OCI-LY3 (cell line): ENCODE measurements around the gene ARPC3.
"Not testable (repeated sequence)": the region's sequence is repeated elsewhere in the genome, so short reads cannot be mapped to it uniquely, and the experiment has no call there.

ENCODE experiments used
- H2AFZ ChIP-seq: fragments of 200-600, 300-600 bp; shearing (Covaris generic); 2 replicates; pipeline ENCODE4 v1.6.0; 2014; ENCODE audit warnings: antibody characterized with exemption, low read depth, low read length
- H3K27ac ChIP-seq: fragments of 200-600, 300-600 bp; sonication (generic); 2 replicates; pipeline ENCODE4 v1.5.1; 2014; ENCODE audit warnings: mild to moderate bottlenecking, low read length, moderate library complexity, mixed read lengths
- H3K27me3 ChIP-seq: fragments of 200-600, 300-600 bp; sonication (generic); 2 replicates; pipeline ENCODE4 v1.6.1; 2014; ENCODE audit warnings: low read depth, low read length, mixed read lengths
- H3K36me3 ChIP-seq: fragments of 200-600, 300-600 bp; sonication (generic); replicated peaks from 2 replicates; pipeline ENCODE3; 2014; ENCODE audit warnings: low read depth, low read length, mixed read lengths
- H3K4me1 ChIP-seq: fragments of 300-600, 200-600 bp; sonication (generic); 2 replicates; pipeline ENCODE4 v1.6.1; 2014; ENCODE audit warnings: low read length, mixed read lengths
- H3K4me2 ChIP-seq: fragments of 200-600, 300-600 bp; sonication (generic); 2 replicates; pipeline ENCODE4 v1.6.1; 2014; ENCODE audit warnings: low read length, mixed read lengths
- H3K4me3 ChIP-seq: fragments of 300-600, 200-600 bp; sonication (generic); 2 replicates; pipeline ENCODE4 v1.5.1; 2014; ENCODE audit warnings: antibody characterized with exemption, mild to moderate bottlenecking, low read length, moderate library complexity
- H3K79me2 ChIP-seq: fragments of 300-600, 200-600 bp; shearing (Covaris generic); 2 replicates; pipeline ENCODE4 v1.6.1; 2014; ENCODE audit warnings: mild to moderate bottlenecking, low read length, mixed read lengths
- H3K9ac ChIP-seq: fragments of 300-600, 200-600 bp; shearing (Covaris generic); 2 replicates; pipeline ENCODE4 v1.6.0; 2014; ENCODE audit warnings: mild to moderate bottlenecking, low read length, moderate library complexity
- H3K9me3 ChIP-seq: fragments of 200-600, 300-600 bp; shearing (Covaris generic); 2 replicates; pipeline ENCODE4 v1.6.1; 2014; ENCODE audit warnings: low read length, mixed read lengths; ENCODE audit not compliant: insufficient read depth
- H4K20me1 ChIP-seq: fragments of 200-600, 300-600 bp; sonication (generic); 2 replicates; pipeline ENCODE4 v1.6.1; 2016; ENCODE audit warnings: low read length, mixed read lengths; ENCODE audit not compliant: insufficient read depth
- CTCF ChIP-seq: fragments of 200-600, 300-600 bp; sonication (generic); IDR thresholded peaks from 2 replicates; pipeline ENCODE4 v1.5.1; 2014; ENCODE audit warnings: antibody characterized with exemption, low read length, low read depth
- EZH2phosphoT487 ChIP-seq: fragments of 200-600 bp; shearing (Covaris generic); IDR thresholded peaks from 2 replicates; pipeline ENCODE4 v1.6.1; 2018; ENCODE audit warnings: antibody characterized with exemption, mixed run types, low read depth

ARPC3 gene

DNA sequence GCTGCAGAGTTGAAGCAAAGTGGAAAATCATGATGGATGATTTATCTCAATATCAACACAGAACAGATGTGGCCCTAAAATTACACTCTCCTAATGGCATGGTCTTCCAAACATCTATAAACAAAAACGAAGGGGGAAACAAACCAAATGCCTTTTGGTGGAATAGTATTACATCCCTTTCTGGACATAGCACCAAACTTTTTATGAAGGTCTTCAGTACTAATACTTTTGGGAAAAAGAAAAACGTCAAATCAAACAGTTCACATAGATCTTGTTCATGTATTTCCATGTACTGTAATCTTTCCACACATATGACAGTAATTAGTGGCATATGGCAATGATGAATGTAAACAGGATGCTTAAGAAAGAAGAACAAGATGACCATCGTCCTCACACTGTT lies 23.7 kb downstream of the ARPC3 start:
- no peak overlapping the region for H3K4me3 ChIP-seq
- H3K9ac ChIP-seq, result no peak overlapping the region
- no peak overlapping the region for H2AFZ ChIP-seq
- H3K36me3 ChIP-seq, result no peaks in the 10 kb centered on the region
- H4K20me1 ChIP-seq, result no peaks in the 10 kb centered on the region
- H3K4me2 ChIP-seq, result no peak overlapping the region
- no peak overlapping the region for H3K27ac ChIP-seq
- TF ChIP-seq CTCF (no peak), EZH2phosphoT487 (no peak)
- H3K79me2 ChIP-seq, result no peaks in the 10 kb centered on the region
- no peaks in the 10 kb centered on the region for H3K9me3 ChIP-seq
- peaks cover 10% of the 10 kb centered on the region; the same call in 1 of the 2 replicates for H3K4me1 ChIP-seq
- H3K27me3 ChIP-seq, result no peaks in the 10 kb centered on the region

DNA sequence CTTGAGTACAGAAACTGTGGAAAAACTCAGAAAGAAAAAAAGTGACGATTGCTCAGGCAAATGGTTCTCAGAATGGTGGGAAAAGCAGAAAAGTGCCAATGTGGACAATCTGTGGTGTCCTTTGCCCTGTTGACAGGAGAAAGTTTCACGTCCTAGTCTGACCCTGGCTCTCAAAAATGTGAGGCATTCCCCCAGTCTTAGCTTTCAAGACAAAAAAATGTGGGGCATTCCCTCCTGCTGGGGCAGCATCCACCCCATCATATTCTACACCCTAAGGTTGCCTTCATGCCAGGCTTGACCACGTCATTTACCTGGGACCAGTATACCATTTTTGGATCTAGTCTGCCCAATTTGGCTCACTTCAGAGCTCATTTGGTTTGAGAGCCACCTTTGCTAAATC lies 25.9 kb downstream of the ARPC3 start:
- H3K4me3 ChIP-seq, result no peak overlapping the region
- TF ChIP-seq CTCF (no peak), EZH2phosphoT487 (no peak)
- peaks cover 6% of the 10 kb centered on the region; the same call in 1 of the 2 replicates for H3K4me1 ChIP-seq
- H2AFZ ChIP-seq, result no peak overlapping the region
- no peak overlapping the region for H3K4me2 ChIP-seq
- no peaks in the 10 kb centered on the region for H3K36me3 ChIP-seq
- H4K20me1 ChIP-seq, result no peaks in the 10 kb centered on the region
- no peaks in the 10 kb centered on the region for H3K9me3 ChIP-seq
- H3K27ac ChIP-seq, result no peak overlapping the region
- no peaks in the 10 kb centered on the region for H3K79me2 ChIP-seq
- no peaks in the 10 kb centered on the region for H3K27me3 ChIP-seq
- no peak overlapping the region for H3K9ac ChIP-seq

DNA sequence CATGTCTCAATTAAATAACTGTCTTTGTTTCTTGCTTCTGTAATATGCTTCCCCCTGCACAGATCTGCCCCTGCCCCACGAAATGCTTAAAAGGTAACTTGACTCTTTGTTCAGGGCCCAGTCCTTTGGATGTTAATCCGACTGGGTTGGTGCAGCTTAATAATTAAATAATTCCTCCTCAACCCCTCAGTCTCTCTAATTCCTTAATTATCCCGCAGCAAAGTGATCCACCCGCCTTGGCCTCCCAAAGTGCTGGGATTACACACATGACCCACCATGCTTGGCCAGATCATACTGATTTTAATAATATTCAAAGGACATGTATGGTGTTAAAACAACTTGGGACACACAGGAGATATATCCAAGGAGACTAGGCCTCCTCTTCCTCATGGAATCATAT lies 28.4 kb downstream of the ARPC3 start:
- Histone ChIP-seq H3K4me1 (peaks cover 18% of the 10 kb centered on the region), H3K27me3 (no peaks in the 10 kb centered on the region), H2AFZ (no peak overlapping the region), H3K9ac (no peak overlapping the region), H3K36me3 (no peaks in the 10 kb centered on the region), H3K4me3 (no peak overlapping the region), H3K4me2 (no peak overlapping the region), H4K20me1 (no peaks in the 10 kb centered on the region), H3K9me3 (no peaks in the 10 kb centered on the region), H3K79me2 (no peaks in the 10 kb centered on the region), H3K27ac (no peak overlapping the region)
- no peak for TF ChIP-seq CTCF
- no peak for TF ChIP-seq EZH2phosphoT487

DNA sequence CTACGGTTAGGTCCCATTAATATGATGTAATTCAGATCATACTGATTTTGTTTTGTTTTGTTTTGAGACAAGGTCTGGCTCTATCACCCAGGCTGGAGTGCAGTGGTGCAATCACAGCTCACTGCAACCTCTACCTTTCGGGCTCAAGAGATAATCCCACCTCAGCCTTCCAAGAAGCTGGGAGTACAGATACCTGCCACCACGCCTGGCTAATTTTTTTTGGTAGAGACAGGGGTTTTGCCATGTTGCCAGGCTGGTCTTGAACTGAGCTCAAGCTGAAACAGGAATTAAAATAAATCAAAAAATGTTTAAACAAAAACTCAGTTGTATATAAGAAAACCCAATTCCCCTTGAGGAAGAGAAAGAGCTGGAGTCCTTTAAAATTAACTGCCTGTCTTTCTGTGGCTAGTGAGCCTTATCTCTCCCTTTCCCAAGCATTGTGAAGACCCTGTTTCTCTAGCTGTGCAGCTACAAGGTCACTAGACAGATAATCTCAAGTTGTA lies 28.9 kb downstream of the ARPC3 start:
- no peaks in the 10 kb centered on the region for H4K20me1 ChIP-seq
- H3K9ac ChIP-seq, result no peak overlapping the region
- H3K27ac ChIP-seq, result no peak overlapping the region
- H3K4me3 ChIP-seq, result no peak overlapping the region
- TF ChIP-seq EZH2phosphoT487 (no peak), CTCF (no peak)
- no peaks in the 10 kb centered on the region for H3K27me3 ChIP-seq
- H3K4me2 ChIP-seq, result no peak overlapping the region
- no peaks in the 10 kb centered on the region for H3K79me2 ChIP-seq
- no peaks in the 10 kb centered on the region for H3K9me3 ChIP-seq
- H3K36me3 ChIP-seq, result no peaks in the 10 kb centered on the region
- no peak overlapping the region for H2AFZ ChIP-seq
- peaks cover 18% of the 10 kb centered on the region for H3K4me1 ChIP-seq

- H3K27me3 ChIP-seq, H3K9ac ChIP-seq, H3K79me2 ChIP-seq, H3K36me3 ChIP-seq, H3K4me2 ChIP-seq, H4K20me1 ChIP-seq, H2AFZ ChIP-seq, H3K9me3 ChIP-seq, H3K27ac ChIP-seq, H3K4me3 ChIP-seq: not testable (repeated sequence)
- peaks cover 18% of the 10 kb centered on the region for H3K4me1 ChIP-seq
Measured at GRCh38 chr12:110420644-110421043, 29.5 kb downstream of the ARPC3 start.

DNA sequence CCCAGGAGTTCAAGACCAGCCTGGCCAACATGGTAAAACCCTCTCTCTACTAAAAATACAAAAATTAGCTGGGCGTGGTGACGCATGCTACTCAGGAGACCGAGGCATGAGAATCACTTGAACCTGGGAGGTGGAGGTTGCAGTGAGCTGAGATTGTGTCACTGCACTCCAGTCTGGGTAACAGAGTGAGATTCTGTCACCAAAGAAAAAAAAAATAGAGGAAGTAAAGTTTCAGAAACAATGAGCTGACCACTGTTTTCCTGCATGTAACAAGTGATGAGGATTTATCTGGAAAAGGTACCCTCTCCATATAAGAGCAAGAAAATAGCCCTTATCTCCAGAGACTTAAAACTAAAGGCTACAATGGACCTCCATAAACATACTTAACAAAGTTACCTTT lies 33.0 kb downstream of the ARPC3 start:
- 0 out of 2 replicates have a peak overlapping the region, but pooled peaks have one; percentile 38 for H3K27ac ChIP-seq
- H3K4me3 ChIP-seq, result peak overlapping the region; percentile 74
- H3K9ac ChIP-seq, result peak overlapping the region; percentile 67
- H4K20me1 ChIP-seq, H3K9me3 ChIP-seq, H3K27me3 ChIP-seq, H3K36me3 ChIP-seq, H3K79me2 ChIP-seq: not testable (repeated sequence)
- H3K4me1 ChIP-seq, result peaks cover 12% of the 10 kb centered on the region
- peak overlapping the region; percentile 80 for H3K4me2 ChIP-seq
- H2AFZ ChIP-seq, result peak overlapping the region; percentile 74
